ENCODE results near the gene HMGB1.
"Not testable (repeated sequence)": the region's sequence is repeated elsewhere in the genome, so short reads cannot be mapped to it uniquely, and the experiment has no call there.

The HMGB1 gene

GRCh38 chr13:30465343-30465592 lies 468 bp downstream of the HMGB1 start:
- DNase-seq = no peak

- no peak for DNase-seq
Measured at GRCh38 chr13:30464496-30465342, 1.0 kb downstream of the HMGB1 start.

GRCh38 chr13:30463787-30464495 lies 1.8 kb downstream of the HMGB1 start:
- DNase-seq = no peak

GRCh38 chr13:30461279-30462066 lies 4.3 kb downstream of the HMGB1 start:
- DNase-seq = not testable (repeated sequence)

GRCh38 chr13:30457306-30457891 lies 8.3 kb downstream of the HMGB1 start:
- no peak for DNase-seq

- no peak for DNase-seq
Measured at GRCh38 chr13:30456290-30456689, 9.4 kb downstream of the HMGB1 start.

- no peak for DNase-seq
Measured at GRCh38 chr13:30454991-30455390, 10.7 kb downstream of the HMGB1 start.

- DNase-seq = no peak
Measured at GRCh38 chr13:30453727-30454126, 12.0 kb downstream of the HMGB1 start.

- not testable (repeated sequence) for DNase-seq
Measured at GRCh38 chr13:30451476-30451875, 14.3 kb downstream of the HMGB1 start.

GRCh38 chr13:30450066-30450465 lies 15.7 kb downstream of the HMGB1 start:
- no peak for DNase-seq

- DNase-seq = no peak
Measured at GRCh38 chr13:30448441-30448840, 17.3 kb downstream of the HMGB1 start.

GRCh38 chr13:30446126-30446500 lies 19.6 kb downstream of the HMGB1 start:
- no peak for DNase-seq

GRCh38 chr13:30443957-30444404 lies 21.8 kb downstream of the HMGB1 start:
- no peak for DNase-seq

- DNase-seq = not testable (repeated sequence)
Measured at GRCh38 chr13:30443491-30443890, 22.2 kb downstream of the HMGB1 start.

GRCh38 chr13:30442926-30443325 lies 22.8 kb downstream of the HMGB1 start:
- no peak for DNase-seq

GRCh38 chr13:30440910-30441703 lies 24.6 kb downstream of the HMGB1 start:
- DNase-seq = no peak

GRCh38 chr13:30438286-30438685 lies 27.4 kb downstream of the HMGB1 start:
- no peak for DNase-seq

- no peak for DNase-seq
Measured at GRCh38 chr13:30437177-30437576, 28.6 kb downstream of the HMGB1 start.

GRCh38 chr13:30435911-30436451 lies 29.8 kb downstream of the HMGB1 start:
- DNase-seq = no peak

- DNase-seq = no peak
Measured at GRCh38 chr13:30431269-30431940, 34.3 kb downstream of the HMGB1 start.

All from NCI-H2029 treated with DMSO at 0.1 percent for 48 hours (cell line).